NCI-H1092 treated with DMSO at 0.1 percent for 48 hours (cell line): ENCODE data around the gene BAIAP3.
A peak's percentile ranks its signal among the peaks of the same experiment; 100 is the strongest.

Experiments
- DNase-seq: peaks from one replicate; lab custom pipeline; 2025; lab: John Stamatoyannopoulos, UW

Gene BAIAP3

GRCh38 chr16:1300664-1301476, 32.6 kb upstream of the BAIAP3 start:
- DNase-seq, result no peak

- no peak for DNase-seq
Measured at GRCh38 chr16:1301562-1301961, 31.9 kb upstream of the BAIAP3 start.

GRCh38 chr16:1305823-1306222, 27.6 kb upstream of the BAIAP3 start:
- DNase-seq, result no peak

- DNase-seq, result no peak
Measured at GRCh38 chr16:1306334-1306733, 27.1 kb upstream of the BAIAP3 start.

GRCh38 chr16:1308036-1308976, 25.1 kb upstream of the BAIAP3 start:
- peak; percentile 80 for DNase-seq

- peak; percentile 95 for DNase-seq
Measured at GRCh38 chr16:1308977-1309885, 24.2 kb upstream of the BAIAP3 start, which contains the start of gene UBE2I. UBE2I (plus strand) TSS chr16:1309636; CDS start chr16:1314031, 4,395 bp downstream.

- no peak for DNase-seq
Measured at GRCh38 chr16:1309888-1310831, 23.3 kb upstream of the BAIAP3 start.

- DNase-seq, result no peak
Measured at GRCh38 chr16:1310832-1311200, 22.6 kb upstream of the BAIAP3 start.

- no peak for DNase-seq
Measured at GRCh38 chr16:1311212-1311737, 22.2 kb upstream of the BAIAP3 start.

GRCh38 chr16:1311738-1312466, 21.5 kb upstream of the BAIAP3 start:
- DNase-seq, result no peak

GRCh38 chr16:1312467-1312816, 21.0 kb upstream of the BAIAP3 start:
- no peak for DNase-seq

GRCh38 chr16:1312903-1313302, 20.5 kb upstream of the BAIAP3 start:
- no peak for DNase-seq

GRCh38 chr16:1313721-1314369, 19.6 kb upstream of the BAIAP3 start:
- no peak for DNase-seq

GRCh38 chr16:1314399-1315068, 18.9 kb upstream of the BAIAP3 start:
- DNase-seq, result no peak

GRCh38 chr16:1315081-1316032, 18.1 kb upstream of the BAIAP3 start:
- DNase-seq, result no peak

- DNase-seq, result no peak
Measured at GRCh38 chr16:1316033-1316405, 17.4 kb upstream of the BAIAP3 start.

GRCh38 chr16:1317479-1318267, 15.8 kb upstream of the BAIAP3 start:
- DNase-seq, result no peak
